SK-N-SH treated with all-trans-retinoic acid at 6 μM for 48 hours (cell line): Measurements from ENCODE around the gene SSBP2.

ENCODE experiments used
- ATAC-seq: fragments of 200-7000 bp; cut with Tn5 transposase; 3 replicates; pipeline ENCODE4 v1.9.1; 2020; ENCODE audit warnings: mild to moderate bottlenecking, moderate library complexity
- ARNTL ChIP-seq: fragments of 450-650 bp; formaldehyde crosslinking; IDR thresholded peaks from 2 replicates; pipeline ENCODE4 v1.5.0; 2020; ENCODE audit warnings: low read depth, mild to moderate bottlenecking, moderate library complexity, borderline replicate concordance
- BACH2 ChIP-seq: fragments of 250-450 bp; sonication (Bioruptor Pico); IDR thresholded peaks from 2 replicates; pipeline ENCODE4 v1.9.0; 2021; ENCODE audit warnings: mild to moderate bottlenecking, borderline replicate concordance
- CREB5 ChIP-seq: fragments of 250-450 bp; sonication (Bioruptor Pico); IDR thresholded peaks from 2 replicates; pipeline ENCODE4 v1.5.1; 2020; ENCODE audit warnings: low read depth, mild to moderate bottlenecking, moderate library complexity
- CSDC2 ChIP-seq: fragments of 250-450 bp; sonication (Bioruptor Pico); IDR thresholded peaks from 2 replicates; pipeline ENCODE4 v1.5.0; 2020; ENCODE audit warnings: mild to moderate bottlenecking, moderate library complexity
- ESRRG ChIP-seq: fragments of 250-450 bp; sonication (Bioruptor Pico); IDR thresholded peaks from 2 replicates; pipeline ENCODE4 v1.6.1; 2021; ENCODE audit warnings: mild to moderate bottlenecking
- GLIS3 ChIP-seq: fragments of 250-450 bp; sonication (Bioruptor Pico); IDR thresholded peaks from 2 replicates; pipeline ENCODE4 v1.5.0; 2020; ENCODE audit warnings: mild to moderate bottlenecking, moderate library complexity
- ISL1 ChIP-seq: fragments of 250-450 bp; sonication (Bioruptor Pico); IDR thresholded peaks from 2 replicates; pipeline ENCODE4 v2.1.2; 2022; ENCODE audit warnings: mild to moderate bottlenecking, moderate library complexity
- OSR1 ChIP-seq: fragments of 250-450 bp; sonication (Bioruptor Pico); IDR thresholded peaks from 2 replicates; pipeline ENCODE4 v1.8.0; 2022; ENCODE audit warnings: moderate library complexity, mild to moderate bottlenecking, inconsistent platforms
- PPARA ChIP-seq: fragments of 250-450 bp; sonication (Bioruptor Pico); IDR thresholded peaks from 2 replicates; pipeline ENCODE4 v1.5.0; 2020; ENCODE audit warnings: mild to moderate bottlenecking, borderline replicate concordance
- RARB ChIP-seq: fragments of 250-450 bp; sonication (Bioruptor Pico); IDR thresholded peaks from 2 replicates; pipeline ENCODE4 v1.8.0; 2021; ENCODE audit warnings: mild to moderate bottlenecking, moderate library complexity
- SNAI2 ChIP-seq: fragments of 250-450 bp; sonication (Bioruptor Pico); IDR thresholded peaks from 2 replicates; pipeline ENCODE4 v1.5.0; 2020; ENCODE audit warnings: mild to moderate bottlenecking, moderate library complexity
- TCF4 ChIP-seq: fragments of 250-450 bp; sonication (Bioruptor Pico); IDR thresholded peaks from 2 replicates; pipeline ENCODE4 v1.8.0; 2021; ENCODE audit warnings: mild to moderate bottlenecking, moderate library complexity, borderline replicate concordance
- TOX ChIP-seq: fragments of 250-450 bp; sonication (Bioruptor Pico); IDR thresholded peaks from 2 replicates; pipeline ENCODE4 v1.8.0; 2021; ENCODE audit warnings: mild to moderate bottlenecking, moderate library complexity, borderline replicate concordance
- ZC3H10 ChIP-seq: fragments of 250-450 bp; sonication (Bioruptor Pico); IDR thresholded peaks from 2 replicates; pipeline ENCODE4 v1.5.1; 2021; ENCODE audit warnings: mild to moderate bottlenecking, moderate library complexity
- ZFP3 ChIP-seq: fragments of 250-450 bp; sonication (Bioruptor Pico); IDR thresholded peaks from 2 replicates; pipeline ENCODE4 v1.5.0; 2020; ENCODE audit warnings: mild to moderate bottlenecking, moderate library complexity
- ZNF565 ChIP-seq: fragments of 450-650 bp; formaldehyde crosslinking; conservative IDR thresholded peaks from 2 replicates; pipeline ENCODE4 v1.5.0; 2020; ENCODE audit warnings: low read depth, mild to moderate bottlenecking, moderate library complexity
- ZNF70 ChIP-seq: fragments of 450-650 bp; formaldehyde crosslinking; IDR thresholded peaks from 2 replicates; pipeline ENCODE4 v1.5.0; 2020; ENCODE audit warnings: mild to moderate bottlenecking, moderate library complexity
- ZNF8 ChIP-seq: fragments of 450-650 bp; formaldehyde crosslinking; IDR thresholded peaks from 2 replicates; pipeline ENCODE4 v1.5.0; 2020; ENCODE audit warnings: mild to moderate bottlenecking, moderate library complexity
- TF ChIP-seq, protein P1 (sequence below): fragments of 250-450 bp; sonication (Bioruptor Pico); IDR thresholded peaks from 2 replicates; pipeline ENCODE4 v1.5.1; 2021; ENCODE audit warnings: mild to moderate bottlenecking, moderate library complexity
- TF ChIP-seq, protein P2 (sequence below): fragments of 250-450 bp; sonication (Bioruptor Pico); IDR thresholded peaks from 2 replicates; pipeline ENCODE4 v1.5.0; 2020; ENCODE audit warnings: mild to moderate bottlenecking, moderate library complexity
- TF ChIP-seq, protein P3 (sequence below): fragments of 250-450 bp; sonication (Bioruptor Pico); IDR thresholded peaks from 2 replicates; pipeline ENCODE4 v1.8.0; 2020; ENCODE audit warnings: mild to moderate bottlenecking, moderate library complexity, borderline replicate concordance
- TF ChIP-seq, protein P4 (sequence below): fragments of 250-450 bp; sonication (Bioruptor Pico); IDR thresholded peaks from 2 replicates; pipeline ENCODE4 v1.8.0; 2021; ENCODE audit warnings: low read depth, mild to moderate bottlenecking, moderate library complexity, borderline replicate concordance

SSBP2 gene

GRCh38 chr5:81694726-81695125 is 56.2 kb downstream of the SSBP2 start:
- TF ChIP-seq, protein P1, sequence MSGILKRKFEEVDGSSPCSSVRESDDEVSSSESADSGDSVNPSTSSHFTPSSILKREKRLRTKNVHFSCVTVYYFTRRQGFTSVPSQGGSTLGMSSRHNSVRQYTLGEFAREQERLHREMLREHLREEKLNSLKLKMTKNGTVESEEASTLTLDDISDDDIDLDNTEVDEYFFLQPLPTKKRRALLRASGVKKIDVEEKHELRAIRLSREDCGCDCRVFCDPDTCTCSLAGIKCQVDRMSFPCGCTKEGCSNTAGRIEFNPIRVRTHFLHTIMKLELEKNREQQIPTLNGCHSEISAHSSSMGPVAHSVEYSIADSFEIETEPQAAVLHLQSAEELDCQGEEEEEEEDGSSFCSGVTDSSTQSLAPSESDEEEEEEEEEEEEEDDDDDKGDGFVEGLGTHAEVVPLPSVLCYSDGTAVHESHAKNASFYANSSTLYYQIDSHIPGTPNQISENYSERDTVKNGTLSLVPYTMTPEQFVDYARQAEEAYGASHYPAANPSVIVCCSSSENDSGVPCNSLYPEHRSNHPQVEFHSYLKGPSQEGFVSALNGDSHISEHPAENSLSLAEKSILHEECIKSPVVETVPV (CRISPR knock-in tag) = no peak
- TF ChIP-seq ZFP3 = no peak
- TF ChIP-seq, protein P2, sequence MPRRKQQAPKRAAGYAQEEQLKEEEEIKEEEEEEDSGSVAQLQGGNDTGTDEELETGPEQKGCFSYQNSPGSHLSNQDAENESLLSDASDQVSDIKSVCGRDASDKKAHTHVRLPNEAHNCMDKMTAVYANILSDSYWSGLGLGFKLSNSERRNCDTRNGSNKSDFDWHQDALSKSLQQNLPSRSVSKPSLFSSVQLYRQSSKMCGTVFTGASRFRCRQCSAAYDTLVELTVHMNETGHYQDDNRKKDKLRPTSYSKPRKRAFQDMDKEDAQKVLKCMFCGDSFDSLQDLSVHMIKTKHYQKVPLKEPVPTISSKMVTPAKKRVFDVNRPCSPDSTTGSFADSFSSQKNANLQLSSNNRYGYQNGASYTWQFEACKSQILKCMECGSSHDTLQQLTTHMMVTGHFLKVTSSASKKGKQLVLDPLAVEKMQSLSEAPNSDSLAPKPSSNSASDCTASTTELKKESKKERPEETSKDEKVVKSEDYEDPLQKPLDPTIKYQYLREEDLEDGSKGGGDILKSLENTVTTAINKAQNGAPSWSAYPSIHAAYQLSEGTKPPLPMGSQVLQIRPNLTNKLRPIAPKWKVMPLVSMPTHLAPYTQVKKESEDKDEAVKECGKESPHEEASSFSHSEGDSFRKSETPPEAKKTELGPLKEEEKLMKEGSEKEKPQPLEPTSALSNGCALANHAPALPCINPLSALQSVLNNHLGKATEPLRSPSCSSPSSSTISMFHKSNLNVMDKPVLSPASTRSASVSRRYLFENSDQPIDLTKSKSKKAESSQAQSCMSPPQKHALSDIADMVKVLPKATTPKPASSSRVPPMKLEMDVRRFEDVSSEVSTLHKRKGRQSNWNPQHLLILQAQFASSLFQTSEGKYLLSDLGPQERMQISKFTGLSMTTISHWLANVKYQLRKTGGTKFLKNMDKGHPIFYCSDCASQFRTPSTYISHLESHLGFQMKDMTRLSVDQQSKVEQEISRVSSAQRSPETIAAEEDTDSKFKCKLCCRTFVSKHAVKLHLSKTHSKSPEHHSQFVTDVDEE (CRISPR knock-in tag) = no peak
- TF ChIP-seq CREB5 (CRISPR knock-in tag) = no peak
- TF ChIP-seq, protein P3, sequence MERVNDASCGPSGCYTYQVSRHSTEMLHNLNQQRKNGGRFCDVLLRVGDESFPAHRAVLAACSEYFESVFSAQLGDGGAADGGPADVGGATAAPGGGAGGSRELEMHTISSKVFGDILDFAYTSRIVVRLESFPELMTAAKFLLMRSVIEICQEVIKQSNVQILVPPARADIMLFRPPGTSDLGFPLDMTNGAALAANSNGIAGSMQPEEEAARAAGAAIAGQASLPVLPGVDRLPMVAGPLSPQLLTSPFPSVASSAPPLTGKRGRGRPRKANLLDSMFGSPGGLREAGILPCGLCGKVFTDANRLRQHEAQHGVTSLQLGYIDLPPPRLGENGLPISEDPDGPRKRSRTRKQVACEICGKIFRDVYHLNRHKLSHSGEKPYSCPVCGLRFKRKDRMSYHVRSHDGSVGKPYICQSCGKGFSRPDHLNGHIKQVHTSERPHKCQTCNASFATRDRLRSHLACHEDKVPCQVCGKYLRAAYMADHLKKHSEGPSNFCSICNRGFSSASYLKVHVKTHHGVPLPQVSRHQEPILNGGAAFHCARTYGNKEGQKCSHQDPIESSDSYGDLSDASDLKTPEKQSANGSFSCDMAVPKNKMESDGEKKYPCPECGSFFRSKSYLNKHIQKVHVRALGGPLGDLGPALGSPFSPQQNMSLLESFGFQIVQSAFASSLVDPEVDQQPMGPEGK = no peak
- no peak for TF ChIP-seq SNAI2 (CRISPR knock-in tag)
- no peak for TF ChIP-seq ZNF70 (CRISPR knock-in tag)
- no peak for TF ChIP-seq CSDC2
- no peak for TF ChIP-seq TCF4
- TF ChIP-seq, protein P4, sequence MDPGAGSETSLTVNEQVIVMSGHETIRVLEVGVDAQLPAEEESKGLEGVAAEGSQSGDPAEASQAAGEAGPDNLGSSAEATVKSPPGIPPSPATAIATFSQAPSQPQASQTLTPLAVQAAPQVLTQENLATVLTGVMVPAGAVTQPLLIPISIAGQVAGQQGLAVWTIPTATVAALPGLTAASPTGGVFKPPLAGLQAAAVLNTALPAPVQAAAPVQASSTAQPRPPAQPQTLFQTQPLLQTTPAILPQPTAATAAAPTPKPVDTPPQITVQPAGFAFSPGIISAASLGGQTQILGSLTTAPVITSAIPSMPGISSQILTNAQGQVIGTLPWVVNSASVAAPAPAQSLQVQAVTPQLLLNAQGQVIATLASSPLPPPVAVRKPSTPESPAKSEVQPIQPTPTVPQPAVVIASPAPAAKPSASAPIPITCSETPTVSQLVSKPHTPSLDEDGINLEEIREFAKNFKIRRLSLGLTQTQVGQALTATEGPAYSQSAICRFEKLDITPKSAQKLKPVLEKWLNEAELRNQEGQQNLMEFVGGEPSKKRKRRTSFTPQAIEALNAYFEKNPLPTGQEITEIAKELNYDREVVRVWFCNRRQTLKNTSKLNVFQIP = no peak
- no peak for TF ChIP-seq ZNF8 (CRISPR knock-in tag)
- no peak for TF ChIP-seq ZNF565 (CRISPR knock-in tag)
- no peak for ATAC-seq

DNA sequence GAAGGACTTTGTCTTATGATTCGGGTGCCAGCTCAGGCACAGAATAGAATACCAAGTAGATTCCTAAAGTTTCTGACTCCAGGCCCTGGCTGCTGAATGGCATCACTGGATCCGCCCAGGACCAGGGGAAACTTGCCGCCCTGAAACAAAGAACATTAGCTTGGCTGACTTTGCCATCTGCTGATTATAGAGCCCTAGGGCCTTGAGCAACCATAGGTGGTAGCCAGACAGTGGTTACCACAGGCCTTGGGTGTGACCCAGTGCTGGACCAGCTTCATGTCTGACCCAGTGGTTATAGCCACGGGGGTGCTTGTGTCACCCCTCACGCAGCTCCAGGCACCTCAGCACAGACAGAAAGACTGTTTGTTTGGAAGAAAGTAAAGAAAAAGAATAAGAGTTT is 62.7 kb downstream of the SSBP2 start:
- no peak for TF ChIP-seq ZNF70 (CRISPR knock-in tag)
- no peak for TF ChIP-seq ARNTL (CRISPR knock-in tag)
- TF ChIP-seq, protein P4 = no peak
- no peak for TF ChIP-seq PPARA (CRISPR knock-in tag)
- no peak for TF ChIP-seq OSR1
- no peak for TF ChIP-seq ZNF565 (CRISPR knock-in tag)
- no peak for TF ChIP-seq ZNF8 (CRISPR knock-in tag)
- no peak for TF ChIP-seq ISL1 (CRISPR knock-in tag)
- TF ChIP-seq ESRRG = no peak
- no peak for TF ChIP-seq BACH2 (CRISPR knock-in tag)
- no peak for TF ChIP-seq ZC3H10
- no peak for TF ChIP-seq CSDC2
- TF ChIP-seq RARB = no peak

GRCh38 chr5:81687292-81687691 is 63.6 kb downstream of the SSBP2 start:
- no peak for ATAC-seq

More for the DNA sequence above, 62.7 kb downstream of the SSBP2 start:
- ATAC-seq = no peak

More at GRCh38 chr5:81687292-81687691, 63.6 kb downstream of the SSBP2 start:
- TF ChIP-seq OSR1 = no peak
- no peak for TF ChIP-seq GLIS3 (CRISPR knock-in tag)
- no peak for TF ChIP-seq RARB
- TF ChIP-seq TOX = no peak
- no peak for TF ChIP-seq ZNF565 (CRISPR knock-in tag)
- no peak for TF ChIP-seq SNAI2 (CRISPR knock-in tag)
- no peak for TF ChIP-seq ZNF70 (CRISPR knock-in tag)
